Measurements from ENCODE around the gene MTG2.

Gene MTG2

DNA sequence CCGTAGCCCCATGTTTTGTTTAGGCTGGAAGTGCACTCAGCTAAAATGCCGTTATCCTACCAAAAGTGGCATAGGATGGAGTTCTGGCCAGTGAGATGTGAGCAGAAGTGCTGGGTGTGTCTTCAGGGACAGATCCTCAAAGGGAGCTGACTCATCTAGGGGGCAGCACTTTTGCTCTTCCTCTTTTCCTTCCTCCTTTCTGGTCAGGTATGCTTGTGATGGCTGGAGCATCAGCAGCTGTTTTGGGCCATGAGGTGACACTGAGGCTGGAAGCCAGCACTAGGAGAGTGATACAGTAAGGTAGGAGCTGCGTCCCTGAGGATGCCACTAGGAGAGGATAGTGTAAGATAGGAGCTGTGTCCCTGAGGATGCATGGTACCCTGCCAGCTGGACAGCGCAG lies 50.9 kb downstream of the MTG2 start (continued):
- TF ChIP-seq ZNF843 (tag by site-specific recombination; IDR thresholded peaks at IDR 0.05) = no peak
- TF ChIP-seq HOXC10 (CRISPR knock-in tag; IDR thresholded peaks at IDR 0.05) = no peak
- no peak for TF ChIP-seq ZNF707 (tag by site-specific recombination; IDR thresholded peaks at IDR 0.05)
- TF ChIP-seq ZNF18 (tag by site-specific recombination; IDR thresholded peaks at IDR 0.05) = no peak
- TF ChIP-seq GFI1B (tag by site-specific recombination; IDR thresholded peaks at IDR 0.05) = no peak
- TF ChIP-seq, protein P1, sequence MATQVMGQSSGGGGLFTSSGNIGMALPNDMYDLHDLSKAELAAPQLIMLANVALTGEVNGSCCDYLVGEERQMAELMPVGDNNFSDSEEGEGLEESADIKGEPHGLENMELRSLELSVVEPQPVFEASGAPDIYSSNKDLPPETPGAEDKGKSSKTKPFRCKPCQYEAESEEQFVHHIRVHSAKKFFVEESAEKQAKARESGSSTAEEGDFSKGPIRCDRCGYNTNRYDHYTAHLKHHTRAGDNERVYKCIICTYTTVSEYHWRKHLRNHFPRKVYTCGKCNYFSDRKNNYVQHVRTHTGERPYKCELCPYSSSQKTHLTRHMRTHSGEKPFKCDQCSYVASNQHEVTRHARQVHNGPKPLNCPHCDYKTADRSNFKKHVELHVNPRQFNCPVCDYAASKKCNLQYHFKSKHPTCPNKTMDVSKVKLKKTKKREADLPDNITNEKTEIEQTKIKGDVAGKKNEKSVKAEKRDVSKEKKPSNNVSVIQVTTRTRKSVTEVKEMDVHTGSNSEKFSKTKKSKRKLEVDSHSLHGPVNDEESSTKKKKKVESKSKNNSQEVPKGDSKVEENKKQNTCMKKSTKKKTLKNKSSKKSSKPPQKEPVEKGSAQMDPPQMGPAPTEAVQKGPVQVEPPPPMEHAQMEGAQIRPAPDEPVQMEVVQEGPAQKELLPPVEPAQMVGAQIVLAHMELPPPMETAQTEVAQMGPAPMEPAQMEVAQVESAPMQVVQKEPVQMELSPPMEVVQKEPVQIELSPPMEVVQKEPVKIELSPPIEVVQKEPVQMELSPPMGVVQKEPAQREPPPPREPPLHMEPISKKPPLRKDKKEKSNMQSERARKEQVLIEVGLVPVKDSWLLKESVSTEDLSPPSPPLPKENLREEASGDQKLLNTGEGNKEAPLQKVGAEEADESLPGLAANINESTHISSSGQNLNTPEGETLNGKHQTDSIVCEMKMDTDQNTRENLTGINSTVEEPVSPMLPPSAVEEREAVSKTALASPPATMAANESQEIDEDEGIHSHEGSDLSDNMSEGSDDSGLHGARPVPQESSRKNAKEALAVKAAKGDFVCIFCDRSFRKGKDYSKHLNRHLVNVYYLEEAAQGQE (tag by site-specific recombination; IDR thresholded peaks at IDR 0.05) = no peak; the same call in 1 of the 2 replicates
- 0 out of 2 replicates have a peak, but pooled peaks have one; percentile 12 for TF ChIP-seq KLF9 (tag by site-specific recombination; IDR thresholded peaks at IDR 0.05; ENCODE audit: low read depth)
- TF ChIP-seq, protein P2, sequence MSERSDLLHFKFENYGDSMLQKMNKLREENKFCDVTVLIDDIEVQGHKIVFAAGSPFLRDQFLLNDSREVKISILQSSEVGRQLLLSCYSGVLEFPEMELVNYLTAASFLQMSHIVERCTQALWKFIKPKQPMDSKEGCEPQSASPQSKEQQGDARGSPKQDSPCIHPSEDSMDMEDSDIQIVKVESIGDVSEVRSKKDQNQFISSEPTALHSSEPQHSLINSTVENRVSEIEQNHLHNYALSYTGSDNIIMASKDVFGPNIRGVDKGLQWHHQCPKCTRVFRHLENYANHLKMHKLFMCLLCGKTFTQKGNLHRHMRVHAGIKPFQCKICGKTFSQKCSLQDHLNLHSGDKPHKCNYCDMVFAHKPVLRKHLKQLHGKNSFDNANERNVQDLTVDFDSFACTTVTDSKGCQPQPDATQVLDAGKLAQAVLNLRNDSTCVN (tag by site-specific recombination; optimal IDR thresholded peaks at IDR 0.05) = peak; percentile 11
- TF ChIP-seq ZNF221 (tag by site-specific recombination; IDR thresholded peaks at IDR 0.05; ENCODE audit: borderline replicate concordance) = no peak
- no peak for TF ChIP-seq ZNF629 (tag by site-specific recombination; IDR thresholded peaks at IDR 0.05)
- TF ChIP-seq, protein P3, sequence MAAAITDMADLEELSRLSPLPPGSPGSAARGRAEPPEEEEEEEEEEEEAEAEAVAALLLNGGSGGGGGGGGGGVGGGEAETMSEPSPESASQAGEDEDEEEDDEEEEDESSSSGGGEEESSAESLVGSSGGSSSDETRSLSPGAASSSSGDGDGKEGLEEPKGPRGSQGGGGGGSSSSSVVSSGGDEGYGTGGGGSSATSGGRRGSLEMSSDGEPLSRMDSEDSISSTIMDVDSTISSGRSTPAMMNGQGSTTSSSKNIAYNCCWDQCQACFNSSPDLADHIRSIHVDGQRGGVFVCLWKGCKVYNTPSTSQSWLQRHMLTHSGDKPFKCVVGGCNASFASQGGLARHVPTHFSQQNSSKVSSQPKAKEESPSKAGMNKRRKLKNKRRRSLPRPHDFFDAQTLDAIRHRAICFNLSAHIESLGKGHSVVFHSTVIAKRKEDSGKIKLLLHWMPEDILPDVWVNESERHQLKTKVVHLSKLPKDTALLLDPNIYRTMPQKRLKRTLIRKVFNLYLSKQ (tag by site-specific recombination; IDR thresholded peaks at IDR 0.05; ENCODE audit: borderline replicate concordance) = no peak
- no peak for TF ChIP-seq PATZ1 (tag by site-specific recombination; IDR thresholded peaks at IDR 0.05)

DNA sequence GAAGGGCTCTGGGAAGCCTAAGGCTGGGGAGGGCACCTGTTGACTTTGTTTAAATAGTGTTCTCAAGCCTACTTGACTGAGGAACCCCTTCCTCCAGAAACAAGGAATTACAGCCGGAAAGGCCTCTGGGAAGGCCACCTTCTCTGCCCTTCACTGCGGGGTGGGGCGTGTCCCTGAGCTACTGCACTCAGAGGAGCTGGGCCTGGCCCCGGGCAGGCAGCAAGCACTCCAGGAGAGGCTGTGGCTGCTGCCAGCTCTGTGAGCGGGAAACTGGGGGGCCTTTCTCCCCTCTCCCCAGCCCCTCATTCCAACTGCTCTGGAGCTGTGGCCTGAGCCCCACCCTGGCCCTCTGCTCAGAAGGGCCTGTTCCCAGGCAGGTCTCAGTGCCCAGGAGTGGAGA lies 51.5 kb downstream of the MTG2 start:
- Histone ChIP-seq H3K4me3 (ENCODE audit: low read depth, low read length) (no peak overlapping the region), H3K9me3 (ENCODE audit: control insufficient read depth, insufficient read depth, low read depth, low read length) (no peaks in the 10 kb centered on the region), H3K4me1 (ENCODE audit: control insufficient read depth, insufficient read depth, low read length) (peaks cover 5% of the 10 kb centered on the region; the same call in 1 of the 2 replicates), H3K36me3 (ENCODE audit: control insufficient read depth in 2 of 2, insufficient read depth in 1 of 2, low read length in 2 of 2) (no peaks in the 10 kb centered on the region), H3K27ac (ENCODE audit: extremely low read depth, low read depth, low read length) (no peak overlapping the region)
- POLR2A ChIA-PET = no interaction called here
- TF ChIP-seq YY1 (tag by site-specific recombination; IDR thresholded peaks at IDR 0.05) (no peak), ZNF843 (tag by site-specific recombination; IDR thresholded peaks at IDR 0.05) (no peak), SP7 (tag by site-specific recombination; IDR thresholded peaks at IDR 0.05) (no peak), ZBTB49 (tag by site-specific recombination; IDR thresholded peaks at IDR 0.05; ENCODE audit: low read depth) (no peak)
- TF ChIP-seq, protein P4, sequence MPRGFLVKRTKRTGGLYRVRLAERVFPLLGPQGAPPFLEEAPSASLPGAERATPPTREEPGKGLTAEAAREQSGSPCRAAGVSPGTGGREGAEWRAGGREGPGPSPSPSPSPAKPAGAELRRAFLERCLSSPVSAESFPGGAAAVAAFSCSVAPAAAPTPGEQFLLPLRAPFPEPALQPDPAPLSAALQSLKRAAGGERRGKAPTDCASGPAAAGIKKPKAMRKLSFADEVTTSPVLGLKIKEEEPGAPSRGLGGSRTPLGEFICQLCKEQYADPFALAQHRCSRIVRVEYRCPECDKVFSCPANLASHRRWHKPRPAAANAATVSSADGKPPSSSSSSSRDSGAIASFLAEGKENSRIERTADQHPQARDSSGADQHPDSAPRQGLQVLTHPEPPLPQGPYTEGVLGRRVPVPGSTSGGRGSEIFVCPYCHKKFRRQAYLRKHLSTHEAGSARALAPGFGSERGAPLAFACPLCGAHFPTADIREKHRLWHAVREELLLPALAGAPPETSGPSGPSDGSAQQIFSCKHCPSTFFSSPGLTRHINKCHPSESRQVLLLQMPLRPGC (tag by site-specific recombination; IDR thresholded peaks at IDR 0.05) = no peak
- CTCF ChIA-PET = no interaction called here
